HepG2 (cell line): Measurements from ENCODE around the gene IL31. TPM values are rescaled to one million over a fixed set of nuclear protein-coding genes. Genes with fewer than 3 reads are reported as not detected.
A peak's percentile ranks its signal among the peaks of the same experiment; 100 is the strongest.

Experiments
- HMGXB4 ChIP-seq, 2 experiments: sonication (generic) in 1 of 2; formaldehyde crosslinking in 1 of 2; IDR thresholded peaks; 2 replicates each; pipeline versions ENCODE4 v1.4.0 to v1.6.1; 2018 to 2020; ENCODE audit warnings: missing genetic modification reagents in 2 of 2, borderline replicate concordance in 1 of 2, low read depth in 1 of 2, mild to moderate bottlenecking in 1 of 2, missing biosample characterization in 1 of 2
- KDM2A ChIP-seq: sonication (generic); formaldehyde crosslinking; IDR thresholded peaks from 2 replicates; pipeline ENCODE4 v1.4.0; 2020; ENCODE audit warnings: low read depth, missing genetic modification reagents, borderline replicate concordance
- MIXL1 ChIP-seq: IDR thresholded peaks from 2 replicates; pipeline ENCODE4 v1.6.1; 2016
- SMC3 ChIP-seq: IDR thresholded peaks from 2 replicates; pipeline ENCODE4 v1.6.1; 2011; ENCODE audit warnings: low read length, improper control_type of control experiment
- polyA plus RNA-seq, 8 experiments: library from polyadenylated mRNA; depleted of rRNA in 3 of 8; stranded (reverse) in 7 of 8; unstranded in 1 of 8; fragments of >200 nt; fragmentation: Illumina TruSeq in 4 of 8; extraction: Trizol in 4 of 8; gene quantifications; 2 replicates each; pipeline versions ENCODE4 v1.2.1 to v1.2.3, GENCODE V29; 2011 to 2016; ENCODE audit warnings: low read depth in 4 of 8, missing spikeins in 1 of 8, mixed read lengths in 1 of 8; ENCODE audit not compliant: insufficient read depth in 1 of 8
- small RNA-seq, 3 experiments: library from RNA; depleted of rRNA; stranded (forward); fragments of <200 nt; gene quantifications; one replicate each; pipeline ENCODE3, GENCODE V24; 2012; ENCODE audit warnings: low read depth in 2 of 3, low replicate concordance in 1 of 3; ENCODE audit not compliant: insufficient read length in 3 of 3, insufficient read depth in 2 of 3
- total RNA-seq, 5 experiments: library from RNA; depleted of rRNA; stranded (reverse); fragments of >200 nt; fragmentation: Illumina TruSeq; extraction: Trizol; gene quantifications; 2 replicates each; pipeline ENCODE4 v1.2.3, GENCODE V29; 2016; ENCODE audit warnings: low read depth in 1 of 5
- TF ChIP-seq, protein P1 (sequence below): sonication (generic); formaldehyde crosslinking; conservative IDR thresholded peaks from 2 replicates; pipeline ENCODE4 v1.4.0; 2020; ENCODE audit warnings: missing genetic modification reagents
- TF ChIP-seq, protein P2 (sequence below): sonication (generic); formaldehyde crosslinking; IDR thresholded peaks from 2 replicates; pipeline ENCODE4 v1.4.0; 2020; ENCODE audit warnings: missing genetic modification reagents

IL31 gene
- total and polyA plus RNA-seq, 2 of the 13 experiments (the other 11 are each of a cell fraction or from before 2014, with no cell fraction given) = not detected

DNA sequence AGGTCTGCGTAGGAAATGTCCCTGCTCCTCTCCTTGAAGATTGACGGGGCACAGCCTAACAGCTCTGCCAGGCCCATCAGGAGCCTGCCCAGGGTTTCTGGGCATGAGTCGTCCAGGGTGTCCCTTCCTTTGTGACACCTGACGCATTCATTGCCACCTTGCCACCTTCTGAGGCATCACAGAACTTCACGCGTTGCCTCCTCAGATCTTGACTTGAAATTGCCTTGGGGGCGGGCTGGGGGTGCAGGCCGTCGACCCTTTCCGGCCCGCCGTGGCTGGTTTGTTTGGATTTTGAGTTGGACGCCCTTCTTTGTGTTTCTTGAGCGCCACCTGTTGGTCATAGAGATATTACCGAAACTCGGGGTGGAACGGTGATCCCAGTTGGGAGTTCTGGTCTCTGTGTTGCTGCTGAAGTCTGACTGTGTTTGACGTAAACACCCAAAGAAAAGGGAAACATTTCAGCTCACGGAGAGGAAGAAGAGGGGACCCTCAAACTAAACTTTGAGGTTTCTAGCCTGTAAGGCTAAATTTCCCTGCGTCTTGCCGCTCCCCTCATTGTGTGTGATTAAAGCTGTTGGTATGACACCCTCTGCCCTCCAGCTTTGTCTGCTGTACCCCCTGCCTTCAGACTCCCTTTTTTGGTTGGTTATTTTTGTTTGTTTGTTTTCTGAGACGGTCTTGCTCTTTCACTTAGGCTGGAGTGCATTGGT lies 50.8 kb downstream of the IL31 start (continued):
- peak in 1 of 2 experiments; percentile 56; a peak in 1 of 4 replicates for TF ChIP-seq HMGXB4 (CRISPR knock-in tag; IDR thresholded peaks at IDR 0.05; ENCODE audit: borderline replicate concordance in 1 of 2, low read depth in 1 of 2)
- 0 out of 2 replicates have a peak, but pooled peaks have one; percentile 19 for TF ChIP-seq MIXL1 (CRISPR knock-in tag)
- TF ChIP-seq, protein P1, sequence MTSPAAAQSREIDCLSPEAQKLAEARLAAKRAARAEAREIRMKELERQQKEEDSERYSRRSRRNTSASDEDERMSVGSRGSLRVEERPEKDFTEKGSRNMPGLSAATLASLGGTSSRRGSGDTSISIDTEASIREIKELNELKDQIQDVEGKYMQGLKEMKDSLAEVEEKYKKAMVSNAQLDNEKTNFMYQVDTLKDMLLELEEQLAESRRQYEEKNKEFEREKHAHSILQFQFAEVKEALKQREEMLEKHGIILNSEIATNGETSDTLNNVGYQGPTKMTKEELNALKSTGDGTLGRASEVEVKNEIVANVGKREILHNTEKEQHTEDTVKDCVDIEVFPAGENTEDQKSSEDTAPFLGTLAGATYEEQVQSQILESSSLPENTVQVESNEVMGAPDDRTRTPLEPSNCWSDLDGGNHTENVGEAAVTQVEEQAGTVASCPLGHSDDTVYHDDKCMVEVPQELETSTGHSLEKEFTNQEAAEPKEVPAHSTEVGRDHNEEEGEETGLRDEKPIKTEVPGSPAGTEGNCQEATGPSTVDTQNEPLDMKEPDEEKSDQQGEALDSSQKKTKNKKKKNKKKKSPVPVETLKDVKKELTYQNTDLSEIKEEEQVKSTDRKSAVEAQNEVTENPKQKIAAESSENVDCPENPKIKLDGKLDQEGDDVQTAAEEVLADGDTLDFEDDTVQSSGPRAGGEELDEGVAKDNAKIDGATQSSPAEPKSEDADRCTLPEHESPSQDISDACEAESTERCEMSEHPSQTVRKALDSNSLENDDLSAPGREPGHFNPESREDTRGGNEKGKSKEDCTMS (CRISPR knock-in tag) = no peak
- TF ChIP-seq, protein P2, sequence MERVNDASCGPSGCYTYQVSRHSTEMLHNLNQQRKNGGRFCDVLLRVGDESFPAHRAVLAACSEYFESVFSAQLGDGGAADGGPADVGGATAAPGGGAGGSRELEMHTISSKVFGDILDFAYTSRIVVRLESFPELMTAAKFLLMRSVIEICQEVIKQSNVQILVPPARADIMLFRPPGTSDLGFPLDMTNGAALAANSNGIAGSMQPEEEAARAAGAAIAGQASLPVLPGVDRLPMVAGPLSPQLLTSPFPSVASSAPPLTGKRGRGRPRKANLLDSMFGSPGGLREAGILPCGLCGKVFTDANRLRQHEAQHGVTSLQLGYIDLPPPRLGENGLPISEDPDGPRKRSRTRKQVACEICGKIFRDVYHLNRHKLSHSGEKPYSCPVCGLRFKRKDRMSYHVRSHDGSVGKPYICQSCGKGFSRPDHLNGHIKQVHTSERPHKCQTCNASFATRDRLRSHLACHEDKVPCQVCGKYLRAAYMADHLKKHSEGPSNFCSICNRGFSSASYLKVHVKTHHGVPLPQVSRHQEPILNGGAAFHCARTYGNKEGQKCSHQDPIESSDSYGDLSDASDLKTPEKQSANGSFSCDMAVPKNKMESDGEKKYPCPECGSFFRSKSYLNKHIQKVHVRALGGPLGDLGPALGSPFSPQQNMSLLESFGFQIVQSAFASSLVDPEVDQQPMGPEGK (CRISPR knock-in tag) = peak; percentile 70
- TF ChIP-seq SMC3 = peak; percentile 80
- TF ChIP-seq KDM2A (CRISPR knock-in tag) = peak; percentile 34; the same call in 1 of the 2 replicates

Small RNA genes lying within 50 kb of the gene (small RNA-seq; reads per million reads assigned to genes)
- 0.20 to 0.97 (median 0.65) reads per million in 3 experiments for gene DIABLO

Other genes with a start within 250 kb of the IL31 start
- 6.2 and 6.3 TPM in 2 replicates for gene BCL7A, start 152.3 kb downstream of the IL31 start, total RNA-seq (2016; rRNA removed; fragmentation: Illumina TruSeq; extraction: Trizol)
- 4.1 and 5.4 TPM in 2 replicates for gene BCL7A, start 152.3 kb downstream of the IL31 start, polyA plus RNA-seq (2011; rRNA removed)
- 4.4 and 5.3 TPM in 2 replicates for gene MLXIP, start 95.5 kb downstream of the IL31 start, total RNA-seq (2016; rRNA removed; fragmentation: Illumina TruSeq; extraction: Trizol)
- gene MLXIP, start 95.5 kb downstream of the IL31 start, polyA plus RNA-seq (2011; rRNA removed) = 6.3 and 6.7 TPM in 2 replicates
- not detected in 2 replicates for gene LRRC43, start 8.9 kb upstream of the IL31 start, total RNA-seq (2016; rRNA removed; fragmentation: Illumina TruSeq; extraction: Trizol)
- gene LRRC43, start 8.9 kb upstream of the IL31 start, polyA plus RNA-seq (2011; rRNA removed) = not detected in 2 replicates
- 0.04 TPM in 1 of 2 replicates, not detected in the other for gene B3GNT4, start 29.5 kb upstream of the IL31 start, total RNA-seq (2016; rRNA removed; fragmentation: Illumina TruSeq; extraction: Trizol)
- gene B3GNT4, start 29.5 kb upstream of the IL31 start, polyA plus RNA-seq (2011; rRNA removed) = 0.21 and 0.57 TPM in 2 replicates
- 70.9 and 82.4 TPM in 2 replicates for gene DIABLO, start 51.8 kb upstream of the IL31 start, total RNA-seq (2016; rRNA removed; fragmentation: Illumina TruSeq; extraction: Trizol)
- gene DIABLO, start 51.8 kb upstream of the IL31 start, polyA plus RNA-seq (2011; rRNA removed) = 19.4 and 20.7 TPM in 2 replicates
- 43.6 and 58.0 TPM in 2 replicates for gene VPS33A, start 92.3 kb upstream of the IL31 start, total RNA-seq (2016; rRNA removed; fragmentation: Illumina TruSeq; extraction: Trizol)
- gene VPS33A, start 92.3 kb upstream of the IL31 start, polyA plus RNA-seq (2011; rRNA removed) = 11.0 and 11.2 TPM in 2 replicates
- 28.9 and 30.2 TPM in 2 replicates for gene CLIP1, start 248.4 kb upstream of the IL31 start, total RNA-seq (2016; rRNA removed; fragmentation: Illumina TruSeq; extraction: Trizol)
- gene CLIP1, start 248.4 kb upstream of the IL31 start, polyA plus RNA-seq (2011; rRNA removed) = 42.8 and 43.7 TPM in 2 replicates